HG02852 (cell line): ENCODE measurements around the gene DNAAF2.
A peak's percentile ranks its signal among the peaks of the same experiment; 100 is the strongest.
"Not testable (repeated sequence)": the region's sequence is repeated elsewhere in the genome, so short reads cannot be mapped to it uniquely, and the experiment has no call there.

Experiments used
- ATAC-seq: cut with Tn5 transposase; IDR thresholded peaks from one replicate; pipeline ENCODE4 v1.9.1; 2021; ENCODE audit warnings: mild to moderate bottlenecking, moderate library complexity; ENCODE audit not compliant: unreplicated experiment

The DNAAF2 gene

DNA sequence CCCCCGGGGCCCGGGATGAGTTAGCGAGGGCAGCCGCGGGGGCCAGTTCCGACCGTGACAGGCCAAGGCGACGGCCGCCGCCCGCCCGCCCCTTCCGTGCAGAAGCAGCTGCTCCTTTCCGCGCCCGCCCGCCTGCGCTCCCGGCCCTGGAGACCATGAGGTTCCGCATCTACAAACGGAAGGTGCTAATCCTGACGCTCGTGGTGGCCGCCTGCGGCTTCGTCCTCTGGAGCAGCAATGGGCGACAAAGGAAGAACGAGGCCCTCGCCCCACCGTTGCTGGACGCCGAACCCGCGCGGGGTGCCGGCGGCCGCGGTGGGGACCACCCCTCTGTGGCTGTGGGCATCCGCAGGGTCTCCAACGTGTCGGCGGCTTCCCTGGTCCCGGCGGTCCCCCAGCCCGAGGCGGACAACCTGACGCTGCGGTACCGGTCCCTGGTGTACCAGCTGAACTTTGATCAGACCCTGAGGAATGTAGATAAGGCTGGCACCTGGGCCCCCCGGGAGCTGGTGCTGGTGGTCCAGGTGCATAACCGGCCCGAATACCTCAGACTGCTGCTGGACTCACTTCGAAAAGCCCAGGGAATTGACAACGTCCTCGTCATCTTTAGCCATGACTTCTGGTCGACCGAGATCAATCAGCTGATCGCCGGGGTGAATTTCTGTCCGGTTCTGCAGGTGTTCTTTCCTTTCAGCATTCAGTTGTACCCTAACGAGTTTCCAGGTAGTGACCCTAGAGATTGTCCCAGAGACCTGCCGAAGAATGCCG, 13.7 kb downstream of the DNAAF2 start:
- ATAC-seq: peak; percentile 30

GRCh38 chr14:49620182-49621113, 14.6 kb downstream of the DNAAF2 start, which contains the start of the genes MGAT2 and RPL36AL:
Gene MGAT2 (plus strand): TSS chr14:49620799. CDS start chr14:49621269, 470 bp downstream.
Gene RPL36AL (minus strand): TSS chr14:49620626. CDS start chr14:49619104, 1,522 bp downstream.
- ATAC-seq: peak; percentile 91

- ATAC-seq: no peak
Observed at GRCh38 chr14:49619730-49620129, 15.3 kb downstream of the DNAAF2 start.

DNA sequence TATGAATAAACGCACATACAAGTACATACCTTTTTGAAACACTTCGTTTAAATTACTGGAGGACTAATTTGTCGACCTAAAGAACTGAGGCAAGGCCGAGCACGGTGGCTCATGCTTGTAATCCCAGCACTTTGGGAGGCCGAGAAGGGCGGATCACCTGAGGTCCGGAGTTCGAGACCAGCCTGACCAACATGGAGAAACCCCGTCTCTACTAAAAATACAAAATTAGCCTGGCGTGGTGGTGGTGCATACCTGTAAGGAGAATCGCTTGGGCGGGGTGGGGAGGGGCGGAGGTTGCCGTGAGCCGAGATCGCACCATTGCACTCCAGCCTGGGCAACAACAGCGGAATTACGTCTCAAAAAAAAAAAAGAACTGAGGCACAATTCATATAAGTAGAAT, 15.8 kb downstream of the DNAAF2 start:
- ATAC-seq: not testable (repeated sequence)

DNA sequence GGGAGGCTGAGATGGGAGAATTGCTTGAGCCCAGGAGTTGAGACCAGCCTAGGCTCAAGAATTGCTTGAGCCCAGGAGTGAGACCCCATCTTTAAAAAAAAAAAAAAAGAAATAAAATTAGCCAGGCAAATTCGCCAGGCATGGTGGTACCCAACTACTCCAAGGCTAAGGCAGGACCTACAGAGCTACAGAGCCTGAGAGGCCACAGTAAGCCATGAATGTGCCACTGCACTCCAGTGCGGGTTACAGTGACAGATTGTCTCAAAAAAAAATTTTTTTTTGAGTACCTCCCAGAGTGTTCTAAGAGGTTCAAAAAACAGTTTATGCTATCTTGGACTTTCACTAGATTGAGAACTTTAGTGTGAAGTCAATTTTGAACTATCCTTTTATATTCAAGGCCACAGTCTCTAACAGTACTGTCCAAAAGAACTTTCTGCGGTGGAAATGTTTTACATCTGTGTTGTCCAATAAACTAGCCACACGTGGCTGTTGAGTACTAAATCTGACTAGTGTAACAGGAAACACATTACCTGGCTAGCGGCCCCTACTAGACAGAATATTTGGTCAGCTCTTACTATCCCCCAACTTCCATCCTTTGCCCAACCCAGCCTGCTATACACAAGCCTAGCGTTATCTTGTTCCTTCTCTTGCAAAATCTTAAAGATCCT, 17.1 kb downstream of the DNAAF2 start:
- ATAC-seq: no peak

DNA sequence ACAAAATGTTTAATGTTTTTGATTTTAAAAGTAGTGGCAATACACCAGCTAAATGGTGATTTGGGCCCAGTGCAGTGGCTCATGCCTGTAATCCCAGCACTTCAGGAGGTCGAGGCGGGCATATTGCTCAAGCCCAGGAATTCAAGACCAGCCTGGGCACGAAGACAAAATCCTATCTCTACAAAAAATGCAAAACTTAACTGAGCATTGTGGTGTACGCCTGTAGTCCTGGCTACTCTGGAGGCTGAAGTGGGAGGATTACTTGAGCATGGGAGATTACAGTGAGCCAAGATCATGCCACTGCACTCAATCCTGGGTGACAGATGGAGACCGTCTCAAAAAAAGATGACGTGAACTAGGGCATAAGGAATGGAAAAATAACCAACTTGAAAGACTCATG, 19.3 kb downstream of the DNAAF2 start:
- ATAC-seq: no peak

- ATAC-seq: no peak
Observed at GRCh38 chr14:49614196-49614595, 20.8 kb downstream of the DNAAF2 start.

DNA sequence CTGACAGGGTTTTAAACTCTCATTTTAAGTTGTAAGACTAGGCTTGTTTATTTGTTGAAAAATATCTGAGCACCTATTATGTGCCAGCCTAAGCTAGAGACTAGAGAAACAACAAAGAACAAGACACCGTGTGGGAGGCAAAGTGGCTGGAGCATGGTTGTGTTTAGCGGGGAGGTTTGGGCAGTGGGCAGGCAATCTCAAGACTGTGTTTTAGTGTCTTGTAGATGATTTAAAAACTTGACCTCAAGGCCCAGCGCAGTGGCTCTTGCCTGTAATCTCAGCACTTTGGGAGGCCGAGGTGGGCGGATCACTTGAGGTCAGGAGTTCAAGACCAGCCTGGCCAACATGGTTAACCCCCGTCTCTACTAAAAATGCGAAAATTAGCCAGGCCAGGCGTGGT, 22.4 kb downstream of the DNAAF2 start:
- no peak for ATAC-seq

DNA sequence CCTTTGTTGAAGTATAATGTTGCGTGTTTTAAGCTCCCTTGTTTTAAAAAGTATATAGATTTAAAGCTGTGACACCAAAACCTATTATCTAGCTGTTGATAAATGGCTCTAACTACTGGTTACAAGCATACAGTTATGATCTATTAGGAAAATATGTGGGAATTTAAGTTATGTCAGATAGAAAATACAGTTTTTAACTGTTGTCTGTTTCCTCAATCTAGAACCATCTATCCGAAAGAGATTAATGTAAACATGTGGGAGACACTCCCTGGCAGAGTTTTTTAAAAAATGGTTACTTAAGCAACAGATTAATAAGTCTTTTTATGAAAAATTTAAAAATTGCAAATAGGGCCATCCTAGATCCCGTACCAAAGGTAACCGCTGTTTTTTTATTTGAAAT, 22.8 kb downstream of the DNAAF2 start:
- ATAC-seq: no peak

- no peak for ATAC-seq
Observed at GRCh38 chr14:49607583-49607982, 27.5 kb downstream of the DNAAF2 start.

GRCh38 chr14:49598485-49599300, 36.4 kb downstream of the DNAAF2 start, which contains the start of gene LRR1:
Gene LRR1 (plus strand): TSS chr14:49598940. CDS start chr14:49599021, 81 bp downstream.
- ATAC-seq: peak; percentile 50

GRCh38 chr14:49598189-49598484, 36.9 kb downstream of the DNAAF2 start:
- peak; percentile 0 for ATAC-seq

- peak; percentile 30 for ATAC-seq
Observed at GRCh38 chr14:49594347-49595091, 40.5 kb downstream of the DNAAF2 start.

DNA sequence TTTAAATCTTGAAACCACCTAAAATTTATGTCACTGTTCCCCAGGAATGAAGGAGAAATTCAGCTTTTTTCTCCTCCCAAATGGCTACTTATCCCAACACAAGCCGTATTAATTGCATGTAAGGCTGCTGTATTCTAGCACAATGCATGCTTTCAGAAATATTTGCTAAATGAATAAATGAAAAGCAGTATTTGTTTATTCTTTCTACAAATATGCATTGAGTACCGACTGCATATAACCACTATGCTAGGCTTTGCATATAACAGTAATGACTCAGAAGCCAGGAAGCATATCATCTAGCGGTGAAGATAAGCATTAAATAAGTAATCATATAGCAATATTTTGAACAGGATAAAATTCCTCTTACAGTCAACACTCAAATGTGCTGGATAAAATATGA, 42.0 kb downstream of the DNAAF2 start:
- no peak for ATAC-seq

- ATAC-seq: no peak
Observed at GRCh38 chr14:49589387-49589786, 45.7 kb downstream of the DNAAF2 start.

DNA sequence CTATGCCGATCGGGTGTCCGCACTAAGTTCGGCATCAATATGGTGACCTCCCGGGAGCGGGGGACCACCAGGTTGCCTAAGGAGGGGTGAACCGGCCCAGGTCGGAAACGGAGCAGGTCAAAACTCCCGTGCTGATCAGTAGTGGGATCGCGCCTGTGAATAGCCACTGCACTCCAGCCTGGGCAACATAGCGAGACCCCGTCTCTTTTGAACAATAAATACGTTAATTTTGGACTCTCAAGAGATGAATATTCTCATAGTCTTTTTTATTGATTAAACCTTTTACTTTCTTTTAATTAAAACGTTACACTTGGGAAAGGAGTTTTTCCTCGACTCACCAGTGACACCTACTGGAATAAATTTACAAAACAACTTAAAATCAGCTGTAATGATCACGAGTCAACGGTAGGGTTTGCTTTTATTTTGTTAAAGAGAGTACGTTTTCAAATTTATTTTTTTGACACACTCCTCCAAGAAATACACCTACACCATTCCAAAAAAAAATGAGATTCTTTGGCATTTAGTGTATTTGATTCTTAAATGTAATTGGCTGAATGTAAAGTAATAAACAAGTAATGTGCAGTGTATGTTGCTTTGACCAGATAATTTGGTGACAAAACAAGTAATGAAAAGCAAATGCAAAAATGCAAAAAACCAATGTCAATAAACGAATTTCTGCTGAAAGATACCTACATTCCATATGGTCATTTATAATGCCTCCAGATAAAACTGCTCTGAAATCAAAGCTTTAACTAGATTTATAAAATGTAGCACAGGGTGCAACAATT, 48.2 kb downstream of the DNAAF2 start:
- peak; percentile 24 for ATAC-seq

DNA sequence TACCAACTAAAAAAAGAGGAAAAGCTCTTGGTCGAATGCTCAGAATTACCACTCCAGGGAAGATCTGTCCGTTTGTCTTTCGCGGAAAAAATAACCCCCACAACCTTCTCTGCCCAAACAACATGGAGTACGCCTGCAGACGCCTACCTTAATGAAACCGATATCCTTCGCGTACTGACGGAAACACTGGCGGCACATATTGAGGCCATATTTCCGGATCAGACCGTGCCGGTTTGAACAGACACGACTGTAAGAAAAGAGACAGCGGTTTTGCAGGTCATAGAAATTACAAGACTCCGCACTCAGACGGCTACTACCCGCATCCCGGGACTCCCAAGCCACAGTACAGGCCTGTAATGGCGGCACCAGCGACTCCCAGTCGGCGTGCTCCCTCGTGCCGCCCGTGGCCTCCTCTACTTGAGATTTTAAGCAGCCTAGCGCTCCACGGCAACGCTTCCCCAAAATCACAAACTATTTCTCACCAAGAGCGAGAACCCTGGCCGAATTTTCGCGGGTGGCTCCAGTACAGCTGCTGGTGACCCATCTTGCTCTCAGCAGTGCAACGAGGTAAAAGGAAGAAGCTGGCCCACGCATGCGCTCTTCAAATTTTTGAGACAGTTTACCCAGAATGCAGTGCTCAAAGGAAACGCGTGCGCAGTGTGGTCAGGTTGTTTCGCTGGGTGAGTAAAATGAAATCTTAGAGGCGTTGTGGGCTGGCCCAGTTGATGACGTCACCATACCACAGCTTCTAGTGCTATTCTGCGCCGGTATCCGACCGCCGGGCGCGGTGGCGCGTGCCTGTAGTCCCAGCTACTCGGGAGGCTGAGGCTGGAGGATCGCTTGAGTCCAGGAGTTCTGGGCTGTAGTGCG, 49.0 kb downstream of the DNAAF2 start, which contains the start of gene RPS29:
Gene RPS29 (minus strand): TSS at position 578 of the 870 bp plus-strand sequence. CDS start 34 bp downstream, at position 544.
- peak; percentile 86 for ATAC-seq
